Measurements from ENCODE around the gene DGKZ.

DNA sequence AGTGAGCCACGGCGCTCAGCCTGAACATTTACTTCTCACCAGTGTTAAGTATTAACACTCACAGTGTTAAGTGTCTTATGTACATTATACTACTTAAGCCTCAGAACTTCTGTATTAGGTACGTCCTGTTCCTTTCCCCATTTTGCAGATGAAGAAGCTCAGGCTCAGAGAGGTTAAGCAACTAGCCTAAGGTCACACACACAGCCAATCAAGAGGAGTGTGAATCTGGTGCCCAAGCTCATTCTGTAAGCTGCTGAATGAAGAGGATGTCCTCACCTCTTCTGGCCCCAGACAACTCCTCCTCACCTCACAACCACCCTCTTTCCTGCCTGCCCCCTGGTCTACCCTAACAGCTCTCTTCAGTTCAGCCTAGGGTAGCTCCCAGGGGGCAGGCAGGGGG is 39.9 kb upstream of the DGKZ start:
- TF ChIP-seq, protein P1, sequence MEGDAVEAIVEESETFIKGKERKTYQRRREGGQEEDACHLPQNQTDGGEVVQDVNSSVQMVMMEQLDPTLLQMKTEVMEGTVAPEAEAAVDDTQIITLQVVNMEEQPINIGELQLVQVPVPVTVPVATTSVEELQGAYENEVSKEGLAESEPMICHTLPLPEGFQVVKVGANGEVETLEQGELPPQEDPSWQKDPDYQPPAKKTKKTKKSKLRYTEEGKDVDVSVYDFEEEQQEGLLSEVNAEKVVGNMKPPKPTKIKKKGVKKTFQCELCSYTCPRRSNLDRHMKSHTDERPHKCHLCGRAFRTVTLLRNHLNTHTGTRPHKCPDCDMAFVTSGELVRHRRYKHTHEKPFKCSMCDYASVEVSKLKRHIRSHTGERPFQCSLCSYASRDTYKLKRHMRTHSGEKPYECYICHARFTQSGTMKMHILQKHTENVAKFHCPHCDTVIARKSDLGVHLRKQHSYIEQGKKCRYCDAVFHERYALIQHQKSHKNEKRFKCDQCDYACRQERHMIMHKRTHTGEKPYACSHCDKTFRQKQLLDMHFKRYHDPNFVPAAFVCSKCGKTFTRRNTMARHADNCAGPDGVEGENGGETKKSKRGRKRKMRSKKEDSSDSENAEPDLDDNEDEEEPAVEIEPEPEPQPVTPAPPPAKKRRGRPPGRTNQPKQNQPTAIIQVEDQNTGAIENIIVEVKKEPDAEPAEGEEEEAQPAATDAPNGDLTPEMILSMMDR (IDR thresholded peaks at IDR 0.05; ENCODE audit: insufficient read depth, low read length, poor library complexity, severe bottlenecking) = no peak
- no peak for TF ChIP-seq EZH2phosphoT487 (conservative IDR thresholded peaks at IDR 0.05; ENCODE audit: low read length)
